HPDE6-E6E7 (cell line): ENCODE measurements around the gene EPC1.

Source experiments
- DNase-seq: peaks from one replicate; pipeline ENCODE4 v3.0.0; 2011; ENCODE audit warnings: missing footprints; ENCODE audit errors: extremely low spot score

The EPC1 gene

GRCh38 chr10:32337350-32337749 lies 9.6 kb downstream of the EPC1 start:
- DNase-seq: no peak

GRCh38 chr10:32333849-32334248 lies 13.1 kb downstream of the EPC1 start:
- DNase-seq: no peak

GRCh38 chr10:32332299-32332750 lies 14.6 kb downstream of the EPC1 start:
- DNase-seq: no peak

GRCh38 chr10:32331606-32332005 lies 15.4 kb downstream of the EPC1 start:
- no peak for DNase-seq

GRCh38 chr10:32330214-32330613 lies 16.7 kb downstream of the EPC1 start:
- no peak for DNase-seq

- no peak for DNase-seq
Measured at GRCh38 chr10:32329061-32329460, 17.9 kb downstream of the EPC1 start.

- no peak for DNase-seq
Measured at GRCh38 chr10:32328499-32328898, 18.5 kb downstream of the EPC1 start.

- no peak for DNase-seq
Measured at GRCh38 chr10:32327364-32327691, 19.6 kb downstream of the EPC1 start.

- DNase-seq: no peak
Measured at GRCh38 chr10:32326680-32327363, 20.1 kb downstream of the EPC1 start.

- no peak for DNase-seq
Measured at GRCh38 chr10:32326119-32326518, 20.8 kb downstream of the EPC1 start.

GRCh38 chr10:32323051-32323450 lies 23.9 kb downstream of the EPC1 start:
- DNase-seq: no peak

- no peak for DNase-seq
Measured at GRCh38 chr10:32321016-32321631, 25.8 kb downstream of the EPC1 start.

GRCh38 chr10:32318476-32318896 lies 28.5 kb downstream of the EPC1 start:
- no peak for DNase-seq

GRCh38 chr10:32317795-32318357 lies 29.1 kb downstream of the EPC1 start:
- no peak for DNase-seq

- no peak for DNase-seq
Measured at GRCh38 chr10:32315424-32315823, 31.5 kb downstream of the EPC1 start.

GRCh38 chr10:32314588-32314987 lies 32.4 kb downstream of the EPC1 start:
- no peak for DNase-seq

GRCh38 chr10:32308027-32308603 lies 38.8 kb downstream of the EPC1 start:
- no peak for DNase-seq

- no peak for DNase-seq
Measured at GRCh38 chr10:32307609-32308008, 39.3 kb downstream of the EPC1 start.

- no peak for DNase-seq
Measured at GRCh38 chr10:32299354-32299980, 47.5 kb downstream of the EPC1 start.

GRCh38 chr10:32298075-32298812 lies 48.7 kb downstream of the EPC1 start:
- peak; percentile 1 for DNase-seq

- DNase-seq: no peak
Measured at GRCh38 chr10:32295027-32295426, 51.9 kb downstream of the EPC1 start.

GRCh38 chr10:32293581-32293980 lies 53.4 kb downstream of the EPC1 start:
- DNase-seq: no peak
